Neural progenitor cell (in vitro differentiated cells): ENCODE data around the gene AEN.

Source experiments
- CTCF ChIP-seq: fragments of 200-600 bp; sonication (generic); IDR thresholded peaks from 2 replicates; pipeline ENCODE4 v1.5.1; 2017; ENCODE audit warnings: antibody characterized with exemption, mild to moderate bottlenecking
- EZH2phosphoT487 ChIP-seq: fragments of 200-600 bp; sonication (generic); IDR thresholded peaks from 2 replicates; pipeline ENCODE4 v1.6.1; 2017; ENCODE audit warnings: antibody characterized with exemption

GRCh38 chr15:88646088-88646405 is 24.9 kb downstream of the AEN start:
- TF ChIP-seq CTCF (no peak), EZH2phosphoT487 (no peak)
